ENCODE measurements around the gene TMEM232.
"Not testable (repeated sequence)": the region's sequence is repeated elsewhere in the genome, so short reads cannot be mapped to it uniquely, and the experiment has no call there.

TMEM232 gene

GRCh38 chr5:110707260-110707844 is 19.1 kb downstream of the TMEM232 start:
- no peak for DNase-seq (ENCODE audit: low spot score)

GRCh38 chr5:110705349-110705748 is 21.1 kb downstream of the TMEM232 start:
- no peak for DNase-seq (ENCODE audit: low spot score)

- no peak for DNase-seq (ENCODE audit: low spot score)
Observed at GRCh38 chr5:110703481-110703880, 23.0 kb downstream of the TMEM232 start.

GRCh38 chr5:110702704-110703103 is 23.8 kb downstream of the TMEM232 start:
- no peak for DNase-seq (ENCODE audit: low spot score)

- no peak for DNase-seq (ENCODE audit: low spot score)
Observed at GRCh38 chr5:110702300-110702699, 24.2 kb downstream of the TMEM232 start.

- DNase-seq (ENCODE audit: low spot score) = not testable (repeated sequence)
Observed at GRCh38 chr5:110692669-110693068, 33.8 kb downstream of the TMEM232 start.

GRCh38 chr5:110690587-110690986 is 35.9 kb downstream of the TMEM232 start:
- DNase-seq (ENCODE audit: low spot score) = not testable (repeated sequence)

GRCh38 chr5:110687485-110687884 is 39.0 kb downstream of the TMEM232 start:
- DNase-seq (ENCODE audit: low spot score) = no peak

GRCh38 chr5:110686270-110686669 is 40.2 kb downstream of the TMEM232 start:
- peak; percentile 12 for DNase-seq (ENCODE audit: low spot score)

GRCh38 chr5:110681953-110682352 is 44.5 kb downstream of the TMEM232 start:
- no peak for DNase-seq (ENCODE audit: low spot score)

GRCh38 chr5:110681109-110681508 is 45.4 kb downstream of the TMEM232 start:
- no peak for DNase-seq (ENCODE audit: low spot score)

GRCh38 chr5:110676554-110676953 is 49.9 kb downstream of the TMEM232 start:
- DNase-seq (ENCODE audit: low spot score) = not testable (repeated sequence)

GRCh38 chr5:110665184-110665726 is 61.2 kb downstream of the TMEM232 start:
- DNase-seq (ENCODE audit: low spot score) = no peak

GRCh38 chr5:110663525-110663924 is 62.9 kb downstream of the TMEM232 start:
- no peak for DNase-seq (ENCODE audit: low spot score)

- no peak for DNase-seq (ENCODE audit: low spot score)
Observed at GRCh38 chr5:110658006-110658405, 68.5 kb downstream of the TMEM232 start.

GRCh38 chr5:110653231-110653970 is 73.1 kb downstream of the TMEM232 start:
- DNase-seq (ENCODE audit: low spot score) = no peak

- no peak for DNase-seq (ENCODE audit: low spot score)
Observed at GRCh38 chr5:110651507-110651906, 75.0 kb downstream of the TMEM232 start.

- DNase-seq (ENCODE audit: low spot score) = no peak
Observed at GRCh38 chr5:110644357-110644756, 82.1 kb downstream of the TMEM232 start.

GRCh38 chr5:110638970-110639902 is 87.2 kb downstream of the TMEM232 start:
- DNase-seq (ENCODE audit: low spot score) = no peak

GRCh38 chr5:110634475-110634874 is 92.0 kb downstream of the TMEM232 start:
- DNase-seq (ENCODE audit: low spot score) = no peak

- DNase-seq (ENCODE audit: low spot score) = no peak
Observed at GRCh38 chr5:110631236-110631635, 95.2 kb downstream of the TMEM232 start.

GRCh38 chr5:110630350-110630749 is 96.1 kb downstream of the TMEM232 start:
- no peak for DNase-seq (ENCODE audit: low spot score)
